NB4 (cell line): ENCODE results near the gene VRK3.
"Not testable (repeated sequence)": the region's sequence is repeated elsewhere in the genome, so short reads cannot be mapped to it uniquely, and the experiment has no call there.

Experiments
- DNase-seq: peaks from one replicate; pipeline ENCODE4 v3.0.0; 2010; ENCODE audit warnings: low read depth
- H3K4me3 ChIP-seq: one replicate; pipeline ENCODE4 v1.5.1; 2011; ENCODE audit warnings: mild to moderate bottlenecking, low read depth, low read length, moderate library complexity
- CTCF ChIP-seq: IDR thresholded peaks from one replicate; pipeline ENCODE4 v1.5.1; 2012; ENCODE audit warnings: low read depth, low read length
- MAX ChIP-seq: IDR thresholded peaks from 2 replicates; pipeline ENCODE4 v1.6.1; 2011; ENCODE audit warnings: low read depth, low read length
- MYC ChIP-seq: IDR thresholded peaks from 2 replicates; pipeline ENCODE4 v1.6.1; 2011; ENCODE audit warnings: low read depth, low read length
- POLR2A ChIP-seq: IDR thresholded peaks from 2 replicates; pipeline ENCODE4 v1.6.1; 2011; ENCODE audit warnings: mild to moderate bottlenecking; ENCODE audit not compliant: insufficient read length; ENCODE audit errors: extremely low read depth

VRK3 gene

GRCh38 chr19:49971991-49972411 lies 53.2 kb downstream of the VRK3 start:
- no peak overlapping the region for H3K4me3 ChIP-seq
- TF ChIP-seq MYC (no peak), POLR2A (no peak), MAX (no peak), CTCF (no peak)
- DNase-seq = no peak

GRCh38 chr19:49969355-49969754 lies 55.8 kb downstream of the VRK3 start:
- not testable (repeated sequence) for H3K4me3 ChIP-seq
- DNase-seq = peak; percentile 40

GRCh38 chr19:49968279-49968922 lies 56.8 kb downstream of the VRK3 start:
- DNase-seq = peak; percentile 71
- no peak overlapping the region for H3K4me3 ChIP-seq
- TF ChIP-seq MAX (no peak), POLR2A (no peak), MYC (no peak), CTCF (no peak)

GRCh38 chr19:49960980-49961379 lies 64.2 kb downstream of the VRK3 start, which contains the start of gene SIGLEC11:
TSS of gene SIGLEC11 (minus strand) at chr19:49961172. CDS start at chr19:49961081, 91 bp downstream.
- H3K4me3 ChIP-seq, DNase-seq: not testable (repeated sequence)

- H3K4me3 ChIP-seq, DNase-seq: not testable (repeated sequence)
Measured at GRCh38 chr19:49959892-49960291, 65.3 kb downstream of the VRK3 start.

GRCh38 chr19:49958596-49958995 lies 66.6 kb downstream of the VRK3 start:
- DNase-seq, H3K4me3 ChIP-seq: not testable (repeated sequence)

- not testable (repeated sequence) for DNase-seq, H3K4me3 ChIP-seq
Measured at GRCh38 chr19:49958144-49958543, 67.0 kb downstream of the VRK3 start.

- DNase-seq = no peak
- H3K4me3 ChIP-seq = no peak overlapping the region
- TF ChIP-seq CTCF = no peak
Measured at GRCh38 chr19:49957262-49957915, 67.8 kb downstream of the VRK3 start.

- DNase-seq = no peak
- no peak for TF ChIP-seq CTCF
- TF ChIP-seq MYC = no peak
- TF ChIP-seq POLR2A = no peak
- no peak for TF ChIP-seq MAX
- no peak overlapping the region for H3K4me3 ChIP-seq
Measured at GRCh38 chr19:49956115-49956495, 69.1 kb downstream of the VRK3 start.
